HEK293 (cell line): ENCODE results near the gene PCSK5.

Experiments
- BCL11A ChIP-seq: fragments of 450-650 bp; formaldehyde crosslinking; IDR thresholded peaks from 2 replicates; pipeline ENCODE4 v1.5.1; 2016; ENCODE audit warnings: low read depth, missing biosample characterization, missing genetic modification characterization
- BCL11B ChIP-seq: fragments of 450-650 bp; formaldehyde crosslinking; IDR thresholded peaks from 2 replicates; pipeline ENCODE4 v1.5.1; 2016; ENCODE audit warnings: low read depth, missing biosample characterization, missing genetic modification characterization
- GLI2 ChIP-seq: fragments of 450-650 bp; formaldehyde crosslinking; IDR thresholded peaks from 2 replicates; pipeline ENCODE4; 2017; ENCODE audit warnings: missing biosample characterization, missing genetic modification characterization, low read depth, borderline replicate concordance
- IKZF3 ChIP-seq: fragments of 450-650 bp; IDR thresholded peaks from 2 replicates; pipeline ENCODE4 v1.5.0; 2018; ENCODE audit warnings: missing biosample characterization, mild to moderate bottlenecking, missing genetic modification characterization, moderate library complexity
- KLF16 ChIP-seq: fragments of 450-650 bp; formaldehyde crosslinking; IDR thresholded peaks from 2 replicates; pipeline ENCODE4 v1.5.1; 2017; ENCODE audit warnings: missing biosample characterization, missing genetic modification characterization
- KLF8 ChIP-seq: fragments of 450-650 bp; formaldehyde crosslinking; IDR thresholded peaks from 2 replicates; pipeline ENCODE4 v1.5.1; 2016; ENCODE audit warnings: missing biosample characterization, missing genetic modification characterization
- PRDM1 ChIP-seq: fragments of 450-650 bp; formaldehyde crosslinking; IDR thresholded peaks from 2 replicates; pipeline ENCODE4; 2016; ENCODE audit warnings: missing biosample characterization, missing genetic modification characterization
- SCRT1 ChIP-seq: fragments of 450-650 bp; formaldehyde crosslinking; IDR thresholded peaks from 2 replicates; pipeline ENCODE4 v1.5.1; 2016; ENCODE audit warnings: missing biosample characterization, missing genetic modification characterization, borderline replicate concordance
- SETDB1 ChIP-seq: IDR thresholded peaks from one replicate; pipeline ENCODE4 v1.6.1; 2017; ENCODE audit warnings: mild to moderate bottlenecking, low read length, moderate library complexity, mixed read lengths; ENCODE audit not compliant: insufficient read length
- SP2 ChIP-seq: fragments of 450-650 bp; formaldehyde crosslinking; IDR thresholded peaks from 2 replicates; pipeline ENCODE4 v1.5.1; 2016; ENCODE audit warnings: missing biosample characterization, missing genetic modification characterization
- SP7 ChIP-seq: fragments of 450-650 bp; formaldehyde crosslinking; IDR thresholded peaks from 2 replicates; pipeline ENCODE4 v1.5.1; 2016; ENCODE audit warnings: missing biosample characterization, missing genetic modification characterization
- WT1 ChIP-seq: fragments of 450-650 bp; formaldehyde crosslinking; IDR thresholded peaks from 2 replicates; pipeline ENCODE4 v1.5.1; 2016; ENCODE audit warnings: missing biosample characterization, missing genetic modification characterization
- YY1 ChIP-seq: fragments of 450-650 bp; formaldehyde crosslinking; IDR thresholded peaks from 2 replicates; pipeline ENCODE4 v1.5.1; 2018; ENCODE audit warnings: missing biosample characterization, missing genetic modification characterization
- ZBTB17 ChIP-seq: fragments of 450-650 bp; formaldehyde crosslinking; IDR thresholded peaks from 2 replicates; pipeline ENCODE4 v1.5.1; 2016; ENCODE audit warnings: missing biosample characterization, missing genetic modification characterization
- ZBTB48 ChIP-seq: fragments of 450-650 bp; formaldehyde crosslinking; IDR thresholded peaks from 2 replicates; pipeline ENCODE4 v1.5.1; 2016; ENCODE audit warnings: missing biosample characterization, missing genetic modification characterization
- ZFP41 ChIP-seq: fragments of 450-650 bp; formaldehyde crosslinking; IDR thresholded peaks from 2 replicates; pipeline ENCODE4 v1.5.1; 2016; ENCODE audit warnings: missing biosample characterization, missing genetic modification characterization, borderline replicate concordance
- ZFP69B ChIP-seq: fragments of 450-650 bp; formaldehyde crosslinking; IDR thresholded peaks from 2 replicates; pipeline ENCODE4 v1.5.1; 2016; ENCODE audit warnings: missing biosample characterization, missing genetic modification characterization
- ZNF155 ChIP-seq: fragments of 450-650 bp; formaldehyde crosslinking; IDR thresholded peaks from 2 replicates; pipeline ENCODE4 v1.5.1; 2016; ENCODE audit warnings: missing biosample characterization, missing genetic modification characterization
- ZNF16 ChIP-seq: fragments of 450-650 bp; formaldehyde crosslinking; IDR thresholded peaks from 2 replicates; pipeline ENCODE4 v1.5.1; 2016; ENCODE audit warnings: low read depth, missing biosample characterization, missing genetic modification characterization
- ZNF18 ChIP-seq: fragments of 450-650 bp; formaldehyde crosslinking; IDR thresholded peaks from 2 replicates; pipeline ENCODE4 v1.5.1; 2016; ENCODE audit warnings: missing biosample characterization, missing genetic modification characterization
- ZNF24 ChIP-seq: fragments of 450-650 bp; formaldehyde crosslinking; IDR thresholded peaks from 2 replicates; pipeline ENCODE4 v1.5.1; 2016; ENCODE audit warnings: missing biosample characterization, missing genetic modification characterization
- ZNF324 ChIP-seq: fragments of 450-650 bp; formaldehyde crosslinking; IDR thresholded peaks from 2 replicates; pipeline ENCODE4 v1.5.1; 2016; ENCODE audit warnings: missing biosample characterization, missing genetic modification characterization
- ZNF354C ChIP-seq: fragments of 450-650 bp; formaldehyde crosslinking; IDR thresholded peaks from 2 replicates; pipeline ENCODE4 v1.5.1; 2016; ENCODE audit warnings: missing biosample characterization, missing genetic modification characterization, low read depth, borderline replicate concordance
- ZNF366 ChIP-seq: fragments of 450-650 bp; formaldehyde crosslinking; conservative IDR thresholded peaks from 2 replicates; pipeline ENCODE4 v1.5.1; 2016; ENCODE audit warnings: missing biosample characterization, missing genetic modification characterization
- ZNF394 ChIP-seq: fragments of 450-650 bp; formaldehyde crosslinking; IDR thresholded peaks from 2 replicates; pipeline ENCODE4 v1.5.1; 2016; ENCODE audit warnings: missing biosample characterization, missing genetic modification characterization, mild to moderate bottlenecking, moderate library complexity, borderline replicate concordance
- ZNF513 ChIP-seq: fragments of 450-650 bp; IDR thresholded peaks from 2 replicates; pipeline ENCODE4 v1.5.1; 2018; ENCODE audit warnings: missing biosample characterization, missing genetic modification characterization
- ZNF560 ChIP-seq: fragments of 450-650 bp; formaldehyde crosslinking; IDR thresholded peaks from 2 replicates; pipeline ENCODE4 v1.5.1; 2017; ENCODE audit warnings: missing biosample characterization, missing genetic modification characterization, borderline replicate concordance
- ZNF580 ChIP-seq: fragments of 450-650 bp; formaldehyde crosslinking; IDR thresholded peaks from 2 replicates; pipeline ENCODE4 v1.5.1; 2016; ENCODE audit warnings: missing biosample characterization, missing genetic modification characterization
- ZNF639 ChIP-seq: fragments of 450-650 bp; formaldehyde crosslinking; IDR thresholded peaks from 2 replicates; pipeline ENCODE4 v1.5.1; 2016; ENCODE audit warnings: missing biosample characterization, missing genetic modification characterization
- ZNF654 ChIP-seq: fragments of 450-650 bp; formaldehyde crosslinking; IDR thresholded peaks from 2 replicates; pipeline ENCODE4 v1.5.1; 2016; ENCODE audit warnings: low read depth, missing biosample characterization, missing genetic modification characterization
- ZNF677 ChIP-seq: fragments of 450-650 bp; IDR thresholded peaks from 2 replicates; pipeline ENCODE4 v1.5.0; 2018; ENCODE audit warnings: missing biosample characterization, mild to moderate bottlenecking, missing genetic modification characterization, moderate library complexity
- ZNF785 ChIP-seq: fragments of 450-650 bp; formaldehyde crosslinking; IDR thresholded peaks from 2 replicates; pipeline ENCODE4 v1.5.1; 2016; ENCODE audit warnings: missing biosample characterization, missing genetic modification characterization
- ZNF837 ChIP-seq: fragments of 450-650 bp; formaldehyde crosslinking; IDR thresholded peaks from 2 replicates; pipeline ENCODE4 v1.5.1; 2016; ENCODE audit warnings: missing biosample characterization, missing genetic modification characterization
- ZNF843 ChIP-seq: fragments of 450-650 bp; formaldehyde crosslinking; IDR thresholded peaks from 2 replicates; pipeline ENCODE4 v1.5.1; 2016; ENCODE audit warnings: missing biosample characterization, missing genetic modification characterization
- ZSCAN30 ChIP-seq: fragments of 450-650 bp; IDR thresholded peaks from 2 replicates; pipeline ENCODE4 v1.5.1; 2018; ENCODE audit warnings: missing biosample characterization, mild to moderate bottlenecking, missing genetic modification characterization, moderate library complexity
- ZSCAN4 ChIP-seq: fragments of 450-650 bp; formaldehyde crosslinking; IDR thresholded peaks from 2 replicates; pipeline ENCODE4 v1.5.1; 2017; ENCODE audit warnings: missing biosample characterization, missing genetic modification characterization
- ZXDB ChIP-seq: fragments of 450-650 bp; formaldehyde crosslinking; IDR thresholded peaks from 2 replicates; pipeline ENCODE4 v1.5.1; 2016; ENCODE audit warnings: missing biosample characterization, missing genetic modification characterization

PCSK5 gene

GRCh38 chr9:76366275-76366674 is 475.8 kb downstream of the PCSK5 start (continued):
- peak; percentile 28; the same call in 1 of the 2 replicates for TF ChIP-seq PRDM1 (tag by site-specific recombination)
- TF ChIP-seq SETDB1, result no peak
- TF ChIP-seq ZXDB (tag by site-specific recombination), result peak; percentile 63
- no peak for TF ChIP-seq ZNF155
- TF ChIP-seq KLF8, result peak; percentile 66
- TF ChIP-seq ZNF843 (tag by site-specific recombination), result 0 out of 2 replicates have a peak, but pooled peaks have one; percentile 47
- no peak for TF ChIP-seq SP2
- no peak for TF ChIP-seq ZNF18 (tag by site-specific recombination)
- no peak for TF ChIP-seq ZNF354C (tag by site-specific recombination)
- TF ChIP-seq ZFP41 (tag by site-specific recombination), result no peak
- TF ChIP-seq BCL11A, result 0 out of 2 replicates have a peak, but pooled peaks have one; percentile 20
- 0 out of 2 replicates have a peak, but pooled peaks have one; percentile 41 for TF ChIP-seq IKZF3 (tag by site-specific recombination)
- no peak for TF ChIP-seq YY1
- peak; percentile 37; the same call in 1 of the 2 replicates for TF ChIP-seq BCL11B (tag by site-specific recombination)
- peak; percentile 77 for TF ChIP-seq ZNF366 (tag by site-specific recombination)
- TF ChIP-seq ZNF24, result 0 out of 2 replicates have a peak, but pooled peaks have one; percentile 26
- 0 out of 2 replicates have a peak, but pooled peaks have one; percentile 34 for TF ChIP-seq ZNF513 (tag by site-specific recombination)
- TF ChIP-seq ZNF560, result no peak
- TF ChIP-seq GLI2 (tag by site-specific recombination), result no peak
- TF ChIP-seq ZFP69B (tag by site-specific recombination), result no peak
- TF ChIP-seq ZNF580 (tag by site-specific recombination), result 0 out of 2 replicates have a peak, but pooled peaks have one; percentile 25
- TF ChIP-seq WT1 (tag by site-specific recombination), result peak; percentile 15; the same call in 1 of the 2 replicates
- TF ChIP-seq SCRT1 (tag by site-specific recombination), result no peak
- no peak for TF ChIP-seq ZNF785 (tag by site-specific recombination)
- TF ChIP-seq ZBTB17 (tag by site-specific recombination), result peak; percentile 50; the same call in 1 of the 2 replicates
- TF ChIP-seq KLF16 (tag by site-specific recombination), result no peak
- peak; percentile 42; the same call in 1 of the 2 replicates for TF ChIP-seq SP7 (tag by site-specific recombination)
- TF ChIP-seq ZNF16, result no peak
- no peak for TF ChIP-seq ZNF677 (tag by site-specific recombination)
- no peak for TF ChIP-seq ZNF394 (tag by site-specific recombination)
- no peak for TF ChIP-seq ZNF654 (tag by site-specific recombination)
- TF ChIP-seq ZSCAN30 (tag by site-specific recombination), result peak; percentile 72; the same call in 1 of the 2 replicates
- no peak for TF ChIP-seq ZSCAN4 (tag by site-specific recombination)
- TF ChIP-seq ZNF639 (tag by site-specific recombination), result 0 out of 2 replicates have a peak, but pooled peaks have one; percentile 26
- 0 out of 2 replicates have a peak, but pooled peaks have one; percentile 44 for TF ChIP-seq ZNF324
- no peak for TF ChIP-seq ZBTB48 (tag by site-specific recombination)
- no peak for TF ChIP-seq ZNF837
